ENCODE measurements around the gene WDR27. TPM values are rescaled to one million over a fixed set of nuclear protein-coding genes. Genes with fewer than 3 reads are reported as not detected.

WDR27 gene
- total and polyA plus RNA-seq, 10 of the 15 experiments (the other 5 are each of a cell fraction or from before 2014, with no cell fraction given): 1.9 to 33.2 (median 19.0) TPM

DNA sequence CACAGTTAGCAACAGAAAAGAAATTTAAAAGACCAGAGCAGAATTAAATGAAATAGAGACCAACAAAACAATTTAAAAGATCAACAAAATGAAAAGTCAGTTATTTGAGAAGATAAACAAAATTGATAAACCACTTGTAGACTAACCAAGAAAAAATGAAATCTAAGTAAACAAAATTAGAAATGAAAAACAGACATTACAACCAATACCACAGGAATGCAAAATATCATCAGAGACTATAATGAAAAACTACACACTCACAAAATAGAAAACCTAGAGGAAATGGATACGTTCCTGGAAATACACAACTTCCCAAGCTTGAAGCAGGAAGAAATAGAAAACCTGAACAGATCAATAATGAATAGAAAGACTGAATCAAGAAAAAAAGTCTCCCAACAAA is 97.8 kb downstream of the WDR27 start:
- POLR2A ChIA-PET: no interaction called here
- BruUV-seq (replicated peaks): no TSS peak
- Histone ChIP-seq H3K9ac (ENCODE audit: control insufficient read depth, insufficient read depth, low read length) (no peak overlapping the region), H2AFZ (ENCODE audit: control insufficient read depth, low read depth, low read length) (no peak overlapping the region), H3K27me3 (replicated peaks in 1 of 2; ENCODE audit: control insufficient read depth in 2 of 2, insufficient read depth in 2 of 2, low read length in 1 of 2) (no peaks in the 10 kb centered on the region), H3K79me2 (ENCODE audit: control insufficient read depth, insufficient read depth, low read length) (no peaks in the 10 kb centered on the region), H4K20me1 (ENCODE audit: control insufficient read depth, insufficient read depth) (no peaks in the 10 kb centered on the region), H3K4me3 (no peak overlapping the region), H3K9me3 (replicated peaks; ENCODE audit: control insufficient read depth, insufficient read depth, low read length) (no peaks in the 10 kb centered on the region), H3K36me3 (ENCODE audit: control insufficient read depth in 2 of 2, insufficient read depth in 2 of 2, low read length in 1 of 2) (no peaks in the 10 kb centered on the region), H3K4me2 (ENCODE audit: control insufficient read depth, insufficient read depth) (no peak overlapping the region), H3K4me1 (ENCODE audit: control insufficient read depth, insufficient read depth, low read length) (no peaks in the 10 kb centered on the region), H3K27ac (ENCODE audit: control insufficient read depth, insufficient read depth) (no peak overlapping the region)
- SMC1A ChIA-PET (ENCODE audit: uncharacterized antibody, unreplicated experiment): no interaction called here
- CTCF ChIA-PET: no interaction called here
- DNase-seq (ENCODE audit: low read depth, low spot score) (no peak), ATAC-seq (no peak), FAIRE-seq (no peak)
- WGBS (ENCODE audit: insufficient coverage, insufficient replicate concordance, low lambda C conversion rate, missing lambda C conversion rate): 6% methylated on average over 1 of the region's 1 CpG
- in situ Hi-C loops (cut with MboI): no loop called here
- intact Hi-C loops (cut with micrococcal nuclease; ENCODE audit: unreplicated experiment): no loop called here
- RAD21 ChIA-PET (ENCODE audit: unreplicated experiment): no interaction called here
- TF ChIP-seq, protein P1, sequence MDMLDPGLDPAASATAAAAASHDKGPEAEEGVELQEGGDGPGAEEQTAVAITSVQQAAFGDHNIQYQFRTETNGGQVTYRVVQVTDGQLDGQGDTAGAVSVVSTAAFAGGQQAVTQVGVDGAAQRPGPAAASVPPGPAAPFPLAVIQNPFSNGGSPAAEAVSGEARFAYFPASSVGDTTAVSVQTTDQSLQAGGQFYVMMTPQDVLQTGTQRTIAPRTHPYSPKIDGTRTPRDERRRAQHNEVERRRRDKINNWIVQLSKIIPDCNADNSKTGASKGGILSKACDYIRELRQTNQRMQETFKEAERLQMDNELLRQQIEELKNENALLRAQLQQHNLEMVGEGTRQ (IDR thresholded peaks at IDR 0.05; ENCODE audit: borderline replicate concordance, low read depth, low read length): no peak
- TF ChIP-seq NRF1 (conservative IDR thresholded peaks at IDR 0.05; ENCODE audit: low read depth, low read length) (no peak), GATAD2B (conservative IDR thresholded peaks at IDR 0.05; ENCODE audit: low read depth) (no peak), NFYB (IDR thresholded peaks at IDR 0.05; ENCODE audit: insufficient read depth, low read depth, low read length) (no peak), PML (IDR thresholded peaks at IDR 0.05; ENCODE audit: low read length) (no peak), ETV6 (conservative IDR thresholded peaks at IDR 0.05 in 1 of 2, IDR thresholded peaks at IDR 0.05 in 1 of 2; ENCODE audit: borderline replicate concordance in 1 of 2, low read depth in 1 of 2) (no peak), NFXL1 (IDR thresholded peaks at IDR 0.05; ENCODE audit: borderline replicate concordance) (no peak), EZH2 (IDR thresholded peaks at IDR 0.05; ENCODE audit: borderline replicate concordance, control insufficient read depth, low read depth, low read length) (no peak), IKZF1 (conservative IDR thresholded peaks at IDR 0.05) (no peak), HDAC6 (IDR thresholded peaks at IDR 0.05; ENCODE audit: unreplicated experiment) (no peak)
- TF ChIP-seq, protein P2, sequence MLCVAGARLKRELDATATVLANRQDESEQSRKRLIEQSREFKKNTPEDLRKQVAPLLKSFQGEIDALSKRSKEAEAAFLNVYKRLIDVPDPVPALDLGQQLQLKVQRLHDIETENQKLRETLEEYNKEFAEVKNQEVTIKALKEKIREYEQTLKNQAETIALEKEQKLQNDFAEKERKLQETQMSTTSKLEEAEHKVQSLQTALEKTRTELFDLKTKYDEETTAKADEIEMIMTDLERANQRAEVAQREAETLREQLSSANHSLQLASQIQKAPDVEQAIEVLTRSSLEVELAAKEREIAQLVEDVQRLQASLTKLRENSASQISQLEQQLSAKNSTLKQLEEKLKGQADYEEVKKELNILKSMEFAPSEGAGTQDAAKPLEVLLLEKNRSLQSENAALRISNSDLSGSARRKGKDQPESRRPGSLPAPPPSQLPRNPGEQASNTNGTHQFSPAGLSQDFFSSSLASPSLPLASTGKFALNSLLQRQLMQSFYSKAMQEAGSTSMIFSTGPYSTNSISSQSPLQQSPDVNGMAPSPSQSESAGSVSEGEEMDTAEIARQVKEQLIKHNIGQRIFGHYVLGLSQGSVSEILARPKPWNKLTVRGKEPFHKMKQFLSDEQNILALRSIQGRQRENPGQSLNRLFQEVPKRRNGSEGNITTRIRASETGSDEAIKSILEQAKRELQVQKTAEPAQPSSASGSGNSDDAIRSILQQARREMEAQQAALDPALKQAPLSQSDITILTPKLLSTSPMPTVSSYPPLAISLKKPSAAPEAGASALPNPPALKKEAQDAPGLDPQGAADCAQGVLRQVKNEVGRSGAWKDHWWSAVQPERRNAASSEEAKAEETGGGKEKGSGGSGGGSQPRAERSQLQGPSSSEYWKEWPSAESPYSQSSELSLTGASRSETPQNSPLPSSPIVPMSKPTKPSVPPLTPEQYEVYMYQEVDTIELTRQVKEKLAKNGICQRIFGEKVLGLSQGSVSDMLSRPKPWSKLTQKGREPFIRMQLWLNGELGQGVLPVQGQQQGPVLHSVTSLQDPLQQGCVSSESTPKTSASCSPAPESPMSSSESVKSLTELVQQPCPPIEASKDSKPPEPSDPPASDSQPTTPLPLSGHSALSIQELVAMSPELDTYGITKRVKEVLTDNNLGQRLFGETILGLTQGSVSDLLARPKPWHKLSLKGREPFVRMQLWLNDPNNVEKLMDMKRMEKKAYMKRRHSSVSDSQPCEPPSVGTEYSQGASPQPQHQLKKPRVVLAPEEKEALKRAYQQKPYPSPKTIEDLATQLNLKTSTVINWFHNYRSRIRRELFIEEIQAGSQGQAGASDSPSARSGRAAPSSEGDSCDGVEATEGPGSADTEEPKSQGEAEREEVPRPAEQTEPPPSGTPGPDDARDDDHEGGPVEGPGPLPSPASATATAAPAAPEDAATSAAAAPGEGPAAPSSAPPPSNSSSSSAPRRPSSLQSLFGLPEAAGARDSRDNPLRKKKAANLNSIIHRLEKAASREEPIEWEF (IDR thresholded peaks at IDR 0.05; ENCODE audit: insufficient replicate concordance, low read depth, low read length): no peak
- TF ChIP-seq, protein P3, sequence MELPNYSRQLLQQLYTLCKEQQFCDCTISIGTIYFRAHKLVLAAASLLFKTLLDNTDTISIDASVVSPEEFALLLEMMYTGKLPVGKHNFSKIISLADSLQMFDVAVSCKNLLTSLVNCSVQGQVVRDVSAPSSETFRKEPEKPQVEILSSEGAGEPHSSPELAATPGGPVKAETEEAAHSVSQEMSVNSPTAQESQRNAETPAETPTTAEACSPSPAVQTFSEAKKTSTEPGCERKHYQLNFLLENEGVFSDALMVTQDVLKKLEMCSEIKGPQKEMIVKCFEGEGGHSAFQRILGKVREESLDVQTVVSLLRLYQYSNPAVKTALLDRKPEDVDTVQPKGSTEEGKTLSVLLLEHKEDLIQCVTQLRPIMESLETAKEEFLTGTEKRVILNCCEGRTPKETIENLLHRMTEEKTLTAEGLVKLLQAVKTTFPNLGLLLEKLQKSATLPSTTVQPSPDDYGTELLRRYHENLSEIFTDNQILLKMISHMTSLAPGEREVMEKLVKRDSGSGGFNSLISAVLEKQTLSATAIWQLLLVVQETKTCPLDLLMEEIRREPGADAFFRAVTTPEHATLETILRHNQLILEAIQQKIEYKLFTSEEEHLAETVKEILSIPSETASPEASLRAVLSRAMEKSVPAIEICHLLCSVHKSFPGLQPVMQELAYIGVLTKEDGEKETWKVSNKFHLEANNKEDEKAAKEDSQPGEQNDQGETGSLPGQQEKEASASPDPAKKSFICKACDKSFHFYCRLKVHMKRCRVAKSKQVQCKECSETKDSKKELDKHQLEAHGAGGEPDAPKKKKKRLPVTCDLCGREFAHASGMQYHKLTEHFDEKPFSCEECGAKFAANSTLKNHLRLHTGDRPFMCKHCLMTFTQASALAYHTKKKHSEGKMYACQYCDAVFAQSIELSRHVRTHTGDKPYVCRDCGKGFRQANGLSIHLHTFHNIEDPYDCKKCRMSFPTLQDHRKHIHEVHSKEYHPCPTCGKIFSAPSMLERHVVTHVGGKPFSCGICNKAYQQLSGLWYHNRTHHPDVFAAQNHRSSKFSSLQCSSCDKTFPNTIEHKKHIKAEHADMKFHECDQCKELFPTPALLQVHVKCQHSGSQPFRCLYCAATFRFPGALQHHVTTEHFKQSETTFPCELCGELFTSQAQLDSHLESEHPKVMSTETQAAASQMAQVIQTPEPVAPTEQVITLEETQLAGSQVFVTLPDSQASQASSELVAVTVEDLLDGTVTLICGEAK (IDR thresholded peaks at IDR 0.05; ENCODE audit: borderline replicate concordance): no peak
